Dermis microvascular lymphatic vessel endothelial cell (primary cell): ENCODE results near the gene RANBP1. TPM values are rescaled to one million over a fixed set of nuclear protein-coding genes. Genes with fewer than 3 reads are reported as not detected.
"Not testable (repeated sequence)": the region's sequence is repeated elsewhere in the genome, so short reads cannot be mapped to it uniquely, and the experiment has no call there.

ENCODE experiments used
- DNase-seq, 2 donors: peaks; one replicate each; pipeline versions ENCODE4 v3.0.0 to v3.0.0-alpha.2; 2010; ENCODE audit warnings: low read depth in 2 of 2
- total RNA-seq: library from RNA; depleted of rRNA; stranded (reverse); fragments of >200 nt; gene quantifications from 2 replicates; pipeline ENCODE4 v1.2.1, GENCODE V29; 2014

The RANBP1 gene
- total RNA-seq: 113 and 148 TPM in 2 replicates

GRCh38 chr22:20115691-20116375, at the start of gene RANBP1:
RANBP1 (plus strand) TSS chr22:20116104; CDS start chr22:20116185, 81 bp downstream.
- no peak for DNase-seq

GRCh38 chr22:20066617-20067383, 49.1 kb upstream of the RANBP1 start:
- no peak for DNase-seq

- DNase-seq: not testable (repeated sequence)
Measured at GRCh38 chr22:20067384-20067682, 48.6 kb upstream of the RANBP1 start.

- no peak for DNase-seq
Measured at GRCh38 chr22:20068640-20069039, 47.3 kb upstream of the RANBP1 start.

GRCh38 chr22:20069331-20070042, 46.4 kb upstream of the RANBP1 start:
- no peak for DNase-seq

GRCh38 chr22:20071524-20071972, 44.4 kb upstream of the RANBP1 start:
- no peak for DNase-seq

- DNase-seq: no peak
Measured at GRCh38 chr22:20076627-20077172, 39.2 kb upstream of the RANBP1 start.

- DNase-seq: peak; percentile 82 to 95
Measured at GRCh38 chr22:20079745-20080444, 36.0 kb upstream of the RANBP1 start, which contains the start of gene DGCR8. DGCR8 (plus strand) TSS chr22:20080241; CDS start chr22:20085964, 5,723 bp downstream.

GRCh38 chr22:20080445-20080775, 35.5 kb upstream of the RANBP1 start:
- peak in 1 of 2 donors; percentile 62 for DNase-seq

- peak; percentile 9 to 66 for DNase-seq
Measured at GRCh38 chr22:20080776-20081654, 34.9 kb upstream of the RANBP1 start.

- no peak for DNase-seq
Measured at GRCh38 chr22:20083157-20083890, 32.6 kb upstream of the RANBP1 start.

- no peak for DNase-seq
Measured at GRCh38 chr22:20083891-20084546, 31.9 kb upstream of the RANBP1 start.

- DNase-seq: peak in 1 of 2 donors; percentile 17
Measured at GRCh38 chr22:20084547-20085413, 31.1 kb upstream of the RANBP1 start.

- DNase-seq: no peak
Measured at GRCh38 chr22:20085651-20086050, 30.3 kb upstream of the RANBP1 start.

- no peak for DNase-seq
Measured at GRCh38 chr22:20086101-20086599, 29.8 kb upstream of the RANBP1 start.

GRCh38 chr22:20086763-20087162, 29.1 kb upstream of the RANBP1 start:
- DNase-seq: no peak

GRCh38 chr22:20087319-20088262, 28.3 kb upstream of the RANBP1 start:
- no peak for DNase-seq
